ENCODE results near the gene N4BP2L2. TPM values are rescaled to one million over a fixed set of nuclear protein-coding genes. Genes with fewer than 3 reads are reported as not detected.
A peak's percentile ranks its signal among the peaks of the same experiment; 100 is the strongest.

Gene N4BP2L2
- total RNA-seq, 1 experiment from 2014 or later, result 68.8 TPM

GRCh38 chr13:32530841-32531253 lies 7.7 kb downstream of the N4BP2L2 start:
- DNase-seq (ENCODE audit: low read depth), result peak; percentile 61

GRCh38 chr13:32528358-32528757 lies 10.2 kb downstream of the N4BP2L2 start:
- no peak for DNase-seq (ENCODE audit: low read depth)

GRCh38 chr13:32527151-32527550 lies 11.4 kb downstream of the N4BP2L2 start:
- DNase-seq (ENCODE audit: low read depth), result no peak

- DNase-seq (ENCODE audit: low read depth), result no peak
Measured at GRCh38 chr13:32525766-32526165, 12.8 kb downstream of the N4BP2L2 start.

GRCh38 chr13:32515246-32515645 lies 23.3 kb downstream of the N4BP2L2 start:
- no peak for DNase-seq (ENCODE audit: low read depth)

- no peak for DNase-seq (ENCODE audit: low read depth)
Measured at GRCh38 chr13:32511482-32511881, 27.1 kb downstream of the N4BP2L2 start.

- no peak for DNase-seq (ENCODE audit: low read depth)
Measured at GRCh38 chr13:32504876-32505275, 33.7 kb downstream of the N4BP2L2 start.

- DNase-seq (ENCODE audit: low read depth), result no peak
Measured at GRCh38 chr13:32504263-32504662, 34.3 kb downstream of the N4BP2L2 start.

- DNase-seq (ENCODE audit: low read depth), result no peak
Measured at GRCh38 chr13:32503727-32504126, 34.9 kb downstream of the N4BP2L2 start.

GRCh38 chr13:32501064-32501463 lies 37.5 kb downstream of the N4BP2L2 start:
- no peak for DNase-seq (ENCODE audit: low read depth)

- no peak for DNase-seq (ENCODE audit: low read depth)
Measured at GRCh38 chr13:32499538-32500210, 38.9 kb downstream of the N4BP2L2 start.

GRCh38 chr13:32497589-32497988 lies 41.0 kb downstream of the N4BP2L2 start:
- no peak for DNase-seq (ENCODE audit: low read depth)

- no peak for DNase-seq (ENCODE audit: low read depth)
Measured at GRCh38 chr13:32496599-32497160, 41.9 kb downstream of the N4BP2L2 start.

- DNase-seq (ENCODE audit: low read depth), result no peak
Measured at GRCh38 chr13:32495841-32496240, 42.8 kb downstream of the N4BP2L2 start.

- DNase-seq (ENCODE audit: low read depth), result no peak
Measured at GRCh38 chr13:32495429-32495828, 43.2 kb downstream of the N4BP2L2 start.

GRCh38 chr13:32491028-32491427 lies 47.6 kb downstream of the N4BP2L2 start:
- no peak for DNase-seq (ENCODE audit: low read depth)

- DNase-seq (ENCODE audit: low read depth), result no peak
Measured at GRCh38 chr13:32476892-32477291, 61.7 kb downstream of the N4BP2L2 start.

GRCh38 chr13:32476021-32476731 lies 62.4 kb downstream of the N4BP2L2 start:
- no peak for DNase-seq (ENCODE audit: low read depth)

- no peak for DNase-seq (ENCODE audit: low read depth)
Measured at GRCh38 chr13:32474999-32475792, 63.4 kb downstream of the N4BP2L2 start.

- no peak for DNase-seq (ENCODE audit: low read depth)
Measured at GRCh38 chr13:32473650-32474049, 64.9 kb downstream of the N4BP2L2 start.

GRCh38 chr13:32472194-32472621 lies 66.4 kb downstream of the N4BP2L2 start:
- DNase-seq (ENCODE audit: low read depth), result no peak
